Right lobe of liver (tissue), 4 donors: Measurements from ENCODE around the gene MFAP4.

ENCODE experiments used
- POLR2A ChIP-seq: fragments of 450-650 bp; IDR thresholded peaks from one replicate; pipeline ENCODE4 v1.6.1; 2017; ENCODE audit warnings: antibody characterized with exemption, mild to moderate bottlenecking
- TF ChIP-seq, protein P1 (sequence below), 4 donors: fragments of 200-600 bp in 3 of 4; fragments of 450-650 bp in 1 of 4; IDR thresholded peaks; one replicate each; pipeline versions ENCODE4 v1.5.1 to v1.8.0; 2016 to 2022; ENCODE audit warnings: antibody characterized with exemption in 4 of 4, mild to moderate bottlenecking in 2 of 4
- donor health status: DM: no; HTN: no; CAD: no.
- donor health status: DM: no; HTN: no; CAD: no.
- donor health status: DM: no; HTN: yes; CAD: no.

DNA sequence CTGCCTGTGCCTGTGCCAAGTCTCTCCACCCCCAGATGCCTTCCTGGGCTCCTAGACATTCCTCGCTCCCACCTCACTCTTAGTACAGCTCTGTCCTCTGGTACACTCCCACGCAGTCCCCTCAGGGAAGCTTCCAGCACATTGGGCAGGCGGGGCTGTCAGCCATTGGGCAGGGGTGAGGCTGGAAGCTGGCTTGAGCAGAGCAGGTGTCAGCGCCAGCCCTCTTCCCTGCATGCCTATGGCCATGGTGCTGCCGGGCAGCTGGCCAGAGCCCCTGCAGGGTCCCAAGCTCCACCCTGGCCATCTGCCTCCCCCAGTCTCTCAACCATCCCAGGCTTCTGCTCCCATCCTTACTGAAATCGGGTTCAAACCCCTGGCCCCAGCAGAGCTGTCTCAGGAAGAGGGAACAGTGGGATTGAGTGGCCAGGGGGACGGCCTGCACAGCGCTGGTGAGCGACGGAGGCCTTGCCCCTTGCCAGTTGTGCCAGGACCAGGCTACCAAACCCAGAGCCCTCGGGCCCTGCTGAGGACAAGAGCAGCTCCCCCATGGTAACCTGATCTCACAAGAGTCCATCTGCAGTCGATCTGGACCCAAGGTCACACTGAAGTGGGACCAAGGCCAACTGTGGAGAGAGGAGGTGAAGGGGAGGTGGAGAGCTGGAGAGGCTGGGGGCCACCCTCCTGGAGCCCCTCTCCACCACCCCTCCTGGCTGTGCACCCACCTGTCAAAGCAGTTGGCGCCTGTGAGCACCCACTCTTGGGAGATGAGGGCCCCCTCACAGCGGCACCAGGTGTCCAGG lies 22.1 kb downstream of the MFAP4 start:
- TF ChIP-seq, protein P1, sequence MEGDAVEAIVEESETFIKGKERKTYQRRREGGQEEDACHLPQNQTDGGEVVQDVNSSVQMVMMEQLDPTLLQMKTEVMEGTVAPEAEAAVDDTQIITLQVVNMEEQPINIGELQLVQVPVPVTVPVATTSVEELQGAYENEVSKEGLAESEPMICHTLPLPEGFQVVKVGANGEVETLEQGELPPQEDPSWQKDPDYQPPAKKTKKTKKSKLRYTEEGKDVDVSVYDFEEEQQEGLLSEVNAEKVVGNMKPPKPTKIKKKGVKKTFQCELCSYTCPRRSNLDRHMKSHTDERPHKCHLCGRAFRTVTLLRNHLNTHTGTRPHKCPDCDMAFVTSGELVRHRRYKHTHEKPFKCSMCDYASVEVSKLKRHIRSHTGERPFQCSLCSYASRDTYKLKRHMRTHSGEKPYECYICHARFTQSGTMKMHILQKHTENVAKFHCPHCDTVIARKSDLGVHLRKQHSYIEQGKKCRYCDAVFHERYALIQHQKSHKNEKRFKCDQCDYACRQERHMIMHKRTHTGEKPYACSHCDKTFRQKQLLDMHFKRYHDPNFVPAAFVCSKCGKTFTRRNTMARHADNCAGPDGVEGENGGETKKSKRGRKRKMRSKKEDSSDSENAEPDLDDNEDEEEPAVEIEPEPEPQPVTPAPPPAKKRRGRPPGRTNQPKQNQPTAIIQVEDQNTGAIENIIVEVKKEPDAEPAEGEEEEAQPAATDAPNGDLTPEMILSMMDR (IDR thresholded peaks at IDR 0.05): no peak
- TF ChIP-seq POLR2A: no peak
